Suprapubic skin (tissue), 4 donors: ENCODE results near the gene TTYH2. TPM values are rescaled to one million over a fixed set of nuclear protein-coding genes. Genes with fewer than 3 reads are reported as not detected.

ENCODE experiments used
- DNase-seq, 2 donors: peaks; one replicate each; pipeline ENCODE4 v3.0.0-alpha.2; 2019; ENCODE audit warnings: low spot score in 2 of 2
- H3K27ac ChIP-seq: fragments of 200-600 bp; sonication (generic); one replicate; pipeline ENCODE4 v1.5.1; 2019
- H3K27me3 ChIP-seq: fragments of 200-600 bp; sonication (generic); one replicate; pipeline ENCODE4 v1.5.1; 2019
- H3K36me3 ChIP-seq: fragments of 200-600 bp; sonication (generic); one replicate; pipeline ENCODE4 v1.5.1; 2019
- H3K4me1 ChIP-seq: fragments of 200-600 bp; sonication (generic); one replicate; pipeline ENCODE4 v1.5.1; 2019
- H3K4me3 ChIP-seq: fragments of 200-600 bp; sonication (generic); one replicate; pipeline ENCODE4 v1.5.1; 2019; ENCODE audit warnings: mild to moderate bottlenecking
- H3K9me3 ChIP-seq: fragments of 200-600 bp; sonication (generic); one replicate; pipeline ENCODE4 v1.5.1; 2019
- CTCF ChIP-seq, 2 donors: fragments of 200-600 bp in 1 of 2; fragments of 450-650 bp in 1 of 2; sonication (generic) in 1 of 2; IDR thresholded peaks; one replicate each; pipeline ENCODE4 v1.5.1; 2016 to 2019; ENCODE audit warnings: antibody characterized with exemption in 2 of 2, mild to moderate bottlenecking in 1 of 2, moderate library complexity in 1 of 2
- EP300 ChIP-seq: sonication (generic); formaldehyde crosslinking; IDR thresholded peaks from one replicate; pipeline ENCODE4 v1.6.1; 2017; ENCODE audit warnings: antibody characterized with exemption
- POLR2A ChIP-seq, 2 donors: fragments of 450-650 bp; IDR thresholded peaks; one replicate each; pipeline ENCODE4 v1.6.1; 2017; ENCODE audit warnings: antibody characterized with exemption in 2 of 2, mild to moderate bottlenecking in 2 of 2, moderate library complexity in 2 of 2
- POLR2AphosphoS5 ChIP-seq, 3 donors: sonication (generic); formaldehyde crosslinking; IDR thresholded peaks; one replicate each; pipeline ENCODE4 v1.6.1; 2017; ENCODE audit warnings: antibody characterized with exemption in 3 of 3
- whole genome bisulfite sequencing: methylation state at CpG from one replicate; pipeline ENCODE4 v1.1.5; 2018; 5-methylcytosine and 5-hydroxymethylcytosine counted together
- total RNA-seq, 4 donors: library from RNA; depleted of rRNA; stranded (reverse); fragments of >200 nt; gene quantifications; one replicate each; pipeline ENCODE4 v1.1.0, GENCODE V29; 2016

The TTYH2 gene
- total RNA-seq, 4 donors from 2014 or later, result 5.7 to 12.0 (median 8.2) TPM

DNA sequence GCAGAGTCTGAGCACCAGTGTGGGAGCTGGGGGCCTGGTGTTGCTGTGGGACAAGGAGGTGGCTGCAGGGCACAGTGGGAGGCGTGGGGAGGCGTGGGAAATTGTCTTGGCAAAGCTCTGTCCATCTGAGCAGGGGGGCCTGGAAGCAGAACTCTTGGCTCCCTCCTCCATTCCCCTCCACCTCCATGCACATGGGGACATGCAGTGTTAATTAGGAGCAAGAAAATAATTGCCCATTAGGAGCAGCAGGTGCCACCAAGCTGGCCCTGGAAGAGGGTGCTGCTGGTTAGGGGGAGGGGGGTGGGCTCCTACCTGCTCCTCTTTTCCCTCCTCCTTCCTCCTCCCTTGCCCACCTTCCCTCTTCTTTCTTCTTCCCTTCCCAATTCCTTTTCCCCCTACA lies 4.5 kb downstream of the TTYH2 start:
- H3K9me3 ChIP-seq, result no peaks in the 10 kb centered on the region
- H3K27ac ChIP-seq, result no peak overlapping the region
- H3K27me3 ChIP-seq, result no peaks in the 10 kb centered on the region
- peaks cover 5% of the 10 kb centered on the region for H3K36me3 ChIP-seq
- DNase-seq, result no peak
- peaks cover 26% of the 10 kb centered on the region for H3K4me1 ChIP-seq
- TF ChIP-seq POLR2AphosphoS5 (IDR thresholded peaks at IDR 0.05) (no peak), CTCF (IDR thresholded peaks at IDR 0.05) (no peak), POLR2A (IDR thresholded peaks at IDR 0.05) (no peak), EP300 (no peak)
- H3K4me3 ChIP-seq, result no peak overlapping the region
- 94% methylated on average over 2 of the region's 2 CpGs for WGBS

GRCh38 chr17:74218436-74218835 lies 5.1 kb downstream of the TTYH2 start:
- Histone ChIP-seq H3K27ac (no peak overlapping the region), H3K27me3 (no peaks in the 10 kb centered on the region), H3K4me1 (peaks cover 24% of the 10 kb centered on the region), H3K36me3 (peaks cover 5% of the 10 kb centered on the region), H3K4me3 (no peak overlapping the region), H3K9me3 (no peaks in the 10 kb centered on the region)
- no peak for DNase-seq
- WGBS, result 76% methylated on average over 8 of the region's 8 CpGs
- TF ChIP-seq EP300 (no peak), CTCF (IDR thresholded peaks at IDR 0.05) (no peak), POLR2A (IDR thresholded peaks at IDR 0.05) (no peak), POLR2AphosphoS5 (IDR thresholded peaks at IDR 0.05) (no peak)

DNA sequence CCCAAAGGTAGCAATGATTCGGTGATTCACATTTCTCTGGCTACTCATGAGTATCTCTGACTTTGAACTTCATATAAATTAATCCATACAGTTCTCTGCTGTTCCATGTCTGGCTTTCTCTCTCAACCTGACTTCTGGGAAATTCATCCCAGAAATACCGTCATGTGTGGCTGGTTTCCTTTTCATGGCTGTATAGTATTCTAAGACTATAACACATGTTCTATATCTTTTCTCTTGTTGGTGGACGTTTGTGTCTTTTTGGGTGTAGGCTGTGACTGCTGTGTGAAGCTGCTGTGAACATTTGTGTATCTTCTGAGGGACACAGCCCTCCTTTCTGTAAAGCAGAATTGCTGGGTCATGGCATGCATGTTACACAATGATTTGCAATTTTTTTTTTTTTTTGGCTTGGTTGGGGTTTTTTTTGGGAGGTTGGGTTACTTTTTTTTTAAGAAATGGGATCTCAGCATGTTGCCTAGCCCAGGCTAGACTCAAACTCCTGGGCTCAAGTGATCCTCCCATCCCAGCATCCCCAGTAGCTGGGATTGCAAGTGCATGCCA lies 6.3 kb downstream of the TTYH2 start:
- H3K4me1 ChIP-seq, result peaks cover 12% of the 10 kb centered on the region
- no peaks in the 10 kb centered on the region for H3K27me3 ChIP-seq
- H3K36me3 ChIP-seq, result peaks cover 8% of the 10 kb centered on the region
- no peaks in the 10 kb centered on the region for H3K9me3 ChIP-seq
- no peak for DNase-seq
- no peak for TF ChIP-seq POLR2A (IDR thresholded peaks at IDR 0.05)
- no peak for TF ChIP-seq EP300
- no peak for TF ChIP-seq CTCF (IDR thresholded peaks at IDR 0.05)
- no peak for TF ChIP-seq POLR2AphosphoS5 (IDR thresholded peaks at IDR 0.05)
- 82% methylated on average over 3 of the region's 3 CpGs for WGBS
- H3K27ac ChIP-seq, result no peak overlapping the region
- no peak overlapping the region for H3K4me3 ChIP-seq

- Histone ChIP-seq H3K4me3 (no peak overlapping the region), H3K4me1 (peaks cover 8% of the 10 kb centered on the region), H3K27ac (no peak overlapping the region), H3K36me3 (peaks cover 8% of the 10 kb centered on the region), H3K27me3 (no peaks in the 10 kb centered on the region), H3K9me3 (no peaks in the 10 kb centered on the region)
- TF ChIP-seq POLR2A (IDR thresholded peaks at IDR 0.05) (no peak), POLR2AphosphoS5 (IDR thresholded peaks at IDR 0.05) (no peak), CTCF (IDR thresholded peaks at IDR 0.05) (no peak), EP300 (no peak)
- DNase-seq, result no peak
- WGBS, result 88% methylated on average over 2 of the region's 2 CpGs
Observed at GRCh38 chr17:74220219-74220618, 6.8 kb downstream of the TTYH2 start.

- H3K4me3 ChIP-seq, result no peak overlapping the region
- peaks cover 8% of the 10 kb centered on the region for H3K4me1 ChIP-seq
- no peak overlapping the region for H3K27ac ChIP-seq
- H3K9me3 ChIP-seq, result no peaks in the 10 kb centered on the region
- WGBS, result 94% methylated on average over 10 of the region's 16 CpGs
- H3K27me3 ChIP-seq, result no peaks in the 10 kb centered on the region
- DNase-seq, result no peak
- peaks cover 8% of the 10 kb centered on the region for H3K36me3 ChIP-seq
- no peak for TF ChIP-seq POLR2A (IDR thresholded peaks at IDR 0.05)
- TF ChIP-seq EP300, result no peak
- TF ChIP-seq POLR2AphosphoS5 (IDR thresholded peaks at IDR 0.05), result no peak
- TF ChIP-seq CTCF (IDR thresholded peaks at IDR 0.05), result no peak
Observed at GRCh38 chr17:74220946-74221818, 7.8 kb downstream of the TTYH2 start.
